Coronary artery (tissue), 2 donors: ENCODE measurements around the gene ETS2.

ENCODE experiments used
- DNase-seq: peaks from one replicate; pipeline ENCODE4 v3.0.0-alpha.2; 2017; ENCODE audit warnings: low spot score
- H3K27ac ChIP-seq, 2 donors: fragments of 200-600 bp; sonication (generic); one replicate each; pipeline ENCODE4 v1.5.1; 2016 to 2019
- H3K4me3 ChIP-seq: fragments of 200-600 bp; sonication (generic); 2 replicates; pipeline ENCODE4 v1.5.1; 2016; ENCODE audit warnings: mild to moderate bottlenecking, moderate library complexity
- TF ChIP-seq, protein P1 (sequence below): fragments of 200-600 bp; sonication (generic); IDR thresholded peaks from one replicate; pipeline ENCODE4 v1.5.1; 2019; ENCODE audit warnings: antibody characterized with exemption

The ETS2 gene

DNA sequence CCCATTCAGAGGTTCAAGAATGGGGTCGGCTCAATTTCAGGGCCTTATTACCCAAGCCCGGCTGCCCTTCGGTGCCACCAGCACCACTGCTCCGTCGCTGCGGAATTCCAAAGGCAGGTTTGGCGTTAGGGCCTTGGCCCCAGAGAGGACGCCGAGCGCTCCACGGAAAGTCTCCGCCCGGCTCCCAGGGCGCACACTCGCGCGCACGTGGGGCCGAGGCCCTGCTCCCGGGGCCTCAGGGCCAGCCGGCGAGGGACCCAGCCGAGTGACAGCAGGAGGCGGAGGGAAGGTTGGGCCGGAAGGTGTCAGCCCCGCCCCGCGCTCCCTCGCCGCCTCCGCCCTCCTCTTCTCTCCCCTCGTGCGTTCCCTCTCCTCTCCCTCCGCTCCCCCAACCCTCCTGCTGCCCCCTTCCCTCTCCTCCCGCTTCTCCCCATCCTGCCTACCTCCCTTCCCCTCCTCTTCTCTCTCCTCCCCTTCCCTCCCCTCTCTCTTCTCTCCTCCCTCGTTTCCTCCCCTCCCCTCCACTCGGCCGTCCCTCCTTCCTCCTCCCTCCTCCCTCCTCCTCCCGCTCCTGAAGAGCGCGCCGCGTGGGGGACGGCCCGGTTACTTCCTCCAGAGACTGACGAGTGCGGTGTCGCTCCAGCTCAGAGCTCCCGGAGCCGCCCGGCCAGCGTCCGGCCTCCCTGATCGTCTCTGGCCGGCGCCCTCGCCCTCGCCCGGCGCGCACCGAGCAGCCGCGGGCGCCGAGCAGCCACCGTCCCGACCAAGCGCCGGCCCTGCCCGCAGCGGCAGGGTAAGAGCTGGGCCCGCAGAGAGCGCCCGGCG, at the start of gene ETS2:
ETS2 (plus strand) TSS at position 602 of the 825 bp plus-strand sequence. CDS start 4,106 bp downstream, outside the sequence.
- TF ChIP-seq, protein P1, sequence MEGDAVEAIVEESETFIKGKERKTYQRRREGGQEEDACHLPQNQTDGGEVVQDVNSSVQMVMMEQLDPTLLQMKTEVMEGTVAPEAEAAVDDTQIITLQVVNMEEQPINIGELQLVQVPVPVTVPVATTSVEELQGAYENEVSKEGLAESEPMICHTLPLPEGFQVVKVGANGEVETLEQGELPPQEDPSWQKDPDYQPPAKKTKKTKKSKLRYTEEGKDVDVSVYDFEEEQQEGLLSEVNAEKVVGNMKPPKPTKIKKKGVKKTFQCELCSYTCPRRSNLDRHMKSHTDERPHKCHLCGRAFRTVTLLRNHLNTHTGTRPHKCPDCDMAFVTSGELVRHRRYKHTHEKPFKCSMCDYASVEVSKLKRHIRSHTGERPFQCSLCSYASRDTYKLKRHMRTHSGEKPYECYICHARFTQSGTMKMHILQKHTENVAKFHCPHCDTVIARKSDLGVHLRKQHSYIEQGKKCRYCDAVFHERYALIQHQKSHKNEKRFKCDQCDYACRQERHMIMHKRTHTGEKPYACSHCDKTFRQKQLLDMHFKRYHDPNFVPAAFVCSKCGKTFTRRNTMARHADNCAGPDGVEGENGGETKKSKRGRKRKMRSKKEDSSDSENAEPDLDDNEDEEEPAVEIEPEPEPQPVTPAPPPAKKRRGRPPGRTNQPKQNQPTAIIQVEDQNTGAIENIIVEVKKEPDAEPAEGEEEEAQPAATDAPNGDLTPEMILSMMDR, result no peak
- peak within 1 kb of the TSS; percentile 96 to 97 for H3K27ac ChIP-seq
- peak within 1 kb of the TSS; percentile 91 for H3K4me3 ChIP-seq
- peak; percentile 95 for DNase-seq

DNA sequence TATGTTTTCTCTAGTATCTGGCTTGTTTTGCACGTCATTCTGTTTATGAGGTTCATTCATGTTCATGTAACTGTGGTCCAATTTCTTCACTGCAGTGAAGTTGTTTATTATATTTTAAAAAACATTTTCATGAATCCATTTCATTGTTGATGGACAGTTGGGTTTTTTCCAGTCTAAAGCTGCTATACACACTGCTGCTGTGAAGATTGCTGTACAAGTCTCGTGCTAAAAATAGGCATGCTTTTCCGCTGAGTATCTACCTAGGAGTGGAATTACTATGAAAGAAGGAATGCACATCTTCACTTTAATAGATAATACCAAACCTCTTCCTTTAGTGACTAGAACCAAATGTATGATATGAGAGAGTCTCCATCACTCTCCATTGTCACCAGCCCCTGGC, 49.0 kb upstream of the ETS2 start:
- TF ChIP-seq, protein P1, result no peak
- no peak for DNase-seq
- no peak overlapping the region for H3K4me3 ChIP-seq
- peak overlapping the region; percentile 77 to 85 for H3K27ac ChIP-seq

DNA sequence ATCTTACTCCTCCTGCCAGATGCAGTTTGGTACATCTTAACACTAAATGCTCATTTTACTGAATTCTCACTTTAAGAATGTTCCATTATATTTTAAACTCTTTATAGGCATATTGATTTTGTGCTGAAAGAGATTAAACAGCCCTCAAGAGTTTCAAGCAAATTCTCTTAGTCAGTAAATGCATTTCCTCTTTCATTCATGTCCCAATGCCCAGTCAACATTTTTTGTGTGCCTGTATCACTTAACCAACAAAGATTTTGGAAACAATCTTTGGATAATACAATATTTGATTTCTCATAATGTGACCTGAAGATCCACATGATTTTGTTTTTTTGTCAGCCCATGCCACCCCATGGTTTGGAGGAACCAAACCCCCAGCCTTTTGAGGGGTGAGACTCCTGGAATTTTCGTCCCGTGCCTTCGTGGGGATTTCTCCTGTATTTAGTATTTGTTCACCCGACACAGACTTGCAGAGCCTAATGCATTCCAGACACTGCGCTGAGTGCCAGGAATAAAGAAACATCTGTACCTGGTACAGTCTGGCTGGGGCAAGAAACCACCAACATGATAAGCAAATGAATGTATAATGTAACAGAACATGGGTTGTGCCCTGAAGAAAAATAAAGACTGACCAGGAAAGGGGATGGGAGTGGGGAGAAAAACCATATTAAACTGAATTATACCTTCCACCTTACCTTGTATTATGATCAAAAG, 47.1 kb upstream of the ETS2 start:
- no peak for DNase-seq
- H3K4me3 ChIP-seq, result no peak overlapping the region
- TF ChIP-seq, protein P1, result no peak
- H3K27ac ChIP-seq, result peak overlapping the region; percentile 34 to 81

DNA sequence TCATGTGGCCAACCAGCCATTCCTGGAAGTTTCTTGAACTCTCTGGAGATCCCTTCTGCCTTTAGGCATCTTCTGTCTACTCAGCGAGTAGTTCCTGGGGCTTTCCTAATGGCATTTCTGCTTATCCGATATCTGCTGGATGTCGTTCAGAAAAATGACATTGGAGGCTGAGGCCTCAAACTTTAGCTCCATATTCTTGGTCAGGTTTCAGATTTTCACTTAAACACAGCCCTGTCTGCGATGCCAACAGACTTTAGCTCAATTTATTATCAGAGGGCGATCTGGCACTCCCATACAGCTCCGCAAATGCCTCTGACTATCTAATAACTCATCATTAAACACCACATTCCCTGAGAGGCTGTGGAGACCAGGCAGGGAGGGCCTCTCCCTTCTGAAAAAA, 46.3 kb upstream of the ETS2 start:
- Histone ChIP-seq H3K27ac (peak overlapping the region; percentile 69 to 81), H3K4me3 (no peak overlapping the region)
- DNase-seq, result no peak
- TF ChIP-seq, protein P1, result no peak

DNA sequence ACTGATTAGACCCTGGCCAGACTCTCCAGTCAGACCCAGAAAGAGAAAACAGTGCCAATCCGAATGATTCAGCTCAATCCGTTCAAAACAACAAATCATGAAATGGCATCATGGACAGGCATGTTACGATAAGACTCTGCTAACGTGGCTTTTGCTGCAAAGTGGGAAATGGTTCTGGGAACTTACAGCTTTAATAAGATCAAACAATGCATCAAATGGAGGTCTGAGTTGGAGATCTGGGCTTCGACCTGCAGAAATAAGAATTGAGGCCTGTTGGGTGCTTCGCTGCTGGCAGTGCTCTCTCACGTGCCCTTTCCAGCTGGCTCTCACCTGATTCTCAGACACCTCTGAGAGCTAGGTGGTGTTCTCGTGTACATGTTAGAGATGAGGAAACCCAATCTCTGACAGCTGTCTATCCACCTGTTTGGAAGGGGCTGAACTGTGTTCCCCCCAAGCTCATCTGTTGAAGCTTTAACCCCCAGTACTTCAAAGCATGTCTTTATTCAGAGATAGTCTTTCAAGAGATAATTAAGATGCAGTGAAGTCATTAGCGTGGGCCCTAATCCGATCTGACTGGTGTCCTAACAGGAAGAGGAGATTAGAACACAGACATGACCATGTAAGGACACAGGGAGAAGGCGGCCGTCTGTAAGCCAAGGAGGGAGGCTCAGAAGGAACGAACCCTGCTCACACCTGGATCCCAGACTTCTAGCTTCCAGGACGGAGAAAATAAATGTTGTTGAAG, 45.5 kb upstream of the ETS2 start:
- peak overlapping the region; percentile 69 to 81 for H3K27ac ChIP-seq

DNA sequence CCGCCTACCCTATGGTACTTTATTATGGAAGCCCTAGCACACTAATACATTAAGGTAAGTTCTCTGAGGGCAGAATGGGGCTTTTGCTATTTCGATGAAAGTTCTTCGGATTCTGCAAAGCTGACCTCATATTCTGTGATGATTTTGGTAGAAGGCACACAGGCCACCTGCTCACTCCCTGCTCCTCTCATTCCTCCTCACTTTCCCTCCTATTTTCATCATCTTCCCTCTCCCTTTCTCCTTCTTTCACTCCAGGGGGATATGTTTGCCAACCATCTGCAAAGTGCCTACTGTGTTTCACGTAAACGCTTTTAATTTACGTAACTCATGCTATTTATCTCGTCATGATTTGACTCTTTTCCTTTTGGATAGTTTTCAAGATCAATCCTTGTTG, 45.0 kb upstream of the ETS2 start:
- Histone ChIP-seq H3K27ac (peak overlapping the region; percentile 69 to 81), H3K4me3 (no peak overlapping the region)
- DNase-seq, result peak; percentile 0
- TF ChIP-seq, protein P1, result no peak

More for the DNA sequence above, 45.5 kb upstream of the ETS2 start:
- peak; percentile 71 for DNase-seq
- TF ChIP-seq, protein P1, result no peak
- no peak overlapping the region for H3K4me3 ChIP-seq
